22Rv1 (cell line): ENCODE data around the gene TATDN2.

Experiments used
- H3K27ac ChIP-seq: fragments of 450-650 bp; 2 replicates; pipeline ENCODE4 v1.5.1; 2017
- CTCF ChIP-seq: fragments of 450-650 bp; IDR thresholded peaks from 2 replicates; pipeline ENCODE4 v1.5.1; 2017; ENCODE audit warnings: mild to moderate bottlenecking
- ZFX ChIP-seq: fragments of 450-650 bp; IDR thresholded peaks from 2 replicates; pipeline ENCODE4 v1.6.1; 2017; ENCODE audit warnings: antibody characterized with exemption, borderline replicate concordance

The TATDN2 gene

GRCh38 chr3:10280571-10280970 is 32.3 kb downstream of the TATDN2 start:
- TF ChIP-seq ZFX = no peak
- TF ChIP-seq CTCF = no peak
- no peak overlapping the region for H3K27ac ChIP-seq

DNA sequence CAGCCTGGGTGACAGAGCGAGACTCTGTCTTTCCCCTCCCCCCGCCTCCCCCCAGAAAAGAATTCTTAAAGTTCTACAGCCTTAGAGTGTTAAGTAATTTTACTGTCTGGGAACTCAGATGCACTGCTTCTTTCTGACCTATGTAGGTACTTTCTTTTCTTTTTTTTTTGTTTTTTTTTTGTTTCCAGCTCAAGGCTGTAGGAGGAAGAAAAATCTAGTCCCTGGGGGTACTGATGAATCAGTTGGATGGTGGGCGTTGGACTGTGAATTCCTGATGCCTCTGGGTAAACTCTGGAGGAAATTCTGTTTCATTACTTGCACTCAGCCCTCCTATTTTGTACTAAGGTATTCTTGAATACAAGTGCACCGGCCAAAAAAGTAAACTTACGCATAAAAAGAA is 33.7 kb downstream of the TATDN2 start:
- no peak for TF ChIP-seq ZFX
- TF ChIP-seq CTCF = no peak
- H3K27ac ChIP-seq = no peak overlapping the region

DNA sequence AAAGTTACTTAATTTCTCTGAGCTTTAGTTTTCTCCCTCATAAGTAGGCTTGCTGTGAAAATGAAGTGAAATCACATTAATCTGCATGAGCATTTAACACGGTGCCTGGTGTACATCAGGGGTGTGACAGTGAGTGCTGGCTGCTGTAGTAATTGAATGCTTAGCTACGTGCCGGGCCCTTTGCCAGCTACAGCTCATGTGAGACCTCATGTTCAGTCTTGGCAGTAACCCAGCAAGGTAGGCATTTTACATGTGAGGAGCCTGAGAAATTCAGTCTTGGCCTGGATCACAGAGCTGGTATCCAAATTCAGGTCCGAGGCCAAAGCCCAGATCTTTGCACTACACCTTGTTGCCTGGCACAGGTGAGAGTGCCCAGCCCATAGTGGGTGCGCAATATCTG is 35.4 kb downstream of the TATDN2 start:
- H3K27ac ChIP-seq = no peak overlapping the region
- TF ChIP-seq CTCF (no peak), ZFX (no peak)

- TF ChIP-seq CTCF = no peak
- no peak for TF ChIP-seq ZFX
- no peak overlapping the region for H3K27ac ChIP-seq
Observed at GRCh38 chr3:10284496-10284895, 36.2 kb downstream of the TATDN2 start.

DNA sequence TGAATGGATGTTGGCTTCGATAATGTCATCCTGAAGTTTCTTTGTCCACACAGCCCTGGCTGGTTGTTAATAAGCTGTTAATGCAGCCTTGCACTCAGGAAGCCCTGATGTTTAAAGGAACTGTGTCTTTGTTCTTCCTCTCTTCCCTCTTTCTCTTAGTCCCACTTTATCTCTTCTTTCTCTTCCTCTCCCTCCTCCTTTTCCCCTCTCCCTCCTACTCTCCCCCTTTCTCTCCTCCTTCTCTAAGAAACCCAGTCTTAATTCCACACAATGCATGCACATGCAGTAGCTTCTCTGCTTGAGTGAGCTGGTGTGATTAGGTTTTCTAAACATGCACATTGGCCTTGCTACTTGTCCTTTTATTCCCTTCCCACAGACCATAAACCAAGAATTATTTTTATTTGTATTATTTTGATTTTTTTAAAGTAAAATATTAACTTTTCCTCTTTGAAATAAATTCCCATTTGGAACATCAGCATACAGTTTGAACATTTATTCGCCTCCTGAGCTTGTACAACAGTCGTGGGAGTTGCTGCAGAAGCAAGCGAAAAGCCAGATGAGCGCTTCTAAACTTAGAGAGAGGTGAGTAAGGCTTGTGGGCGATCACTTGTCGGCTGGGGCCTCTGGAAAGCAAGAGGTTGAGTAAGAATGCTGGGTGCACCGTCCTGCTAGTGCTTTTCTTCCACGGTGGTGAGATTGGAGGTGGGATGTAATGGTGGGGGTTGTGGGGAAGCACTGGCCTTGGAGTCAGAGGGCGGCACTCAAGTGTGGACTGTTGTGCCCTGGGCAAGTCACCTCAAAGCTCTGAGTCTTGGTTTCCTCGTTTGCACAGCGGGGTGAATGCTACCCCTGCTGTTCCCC is 37.2 kb downstream of the TATDN2 start:
- TF ChIP-seq CTCF = no peak
- TF ChIP-seq ZFX = no peak

GRCh38 chr3:10286133-10286524 is 37.9 kb downstream of the TATDN2 start:
- H3K27ac ChIP-seq = peak overlapping the region; percentile 33
- TF ChIP-seq CTCF (no peak), ZFX (no peak)

More for the DNA sequence above, 37.2 kb downstream of the TATDN2 start:
- peak overlapping the region; percentile 33; the same call in 1 of the 2 replicates for H3K27ac ChIP-seq

- no peak for TF ChIP-seq CTCF
- TF ChIP-seq ZFX = no peak
- peak overlapping the region; percentile 33 for H3K27ac ChIP-seq
Observed at GRCh38 chr3:10286596-10287295, 38.5 kb downstream of the TATDN2 start.
